Activated CD4-positive, alpha-beta T cell treated with anti-CD3 and anti-CD28 coated beads, Interleukin-2, Interleukin-6, amounts not matched to agents 100 ng/mL and 50 ng/mL, durations not matched to agents 16 hours and 8 hours (primary cell): ENCODE results near the gene SERPINA9.
"Not testable (repeated sequence)": the region's sequence is repeated elsewhere in the genome, so short reads cannot be mapped to it uniquely, and the experiment has no call there.

Experiments
- DNase-seq: peaks from one replicate; pipeline ENCODE4 v3.0.0-alpha.2; 2020

SERPINA9 gene

GRCh38 chr14:94485944-94486841, 10.2 kb upstream of the SERPINA9 start:
- DNase-seq = peak; percentile 50

DNA sequence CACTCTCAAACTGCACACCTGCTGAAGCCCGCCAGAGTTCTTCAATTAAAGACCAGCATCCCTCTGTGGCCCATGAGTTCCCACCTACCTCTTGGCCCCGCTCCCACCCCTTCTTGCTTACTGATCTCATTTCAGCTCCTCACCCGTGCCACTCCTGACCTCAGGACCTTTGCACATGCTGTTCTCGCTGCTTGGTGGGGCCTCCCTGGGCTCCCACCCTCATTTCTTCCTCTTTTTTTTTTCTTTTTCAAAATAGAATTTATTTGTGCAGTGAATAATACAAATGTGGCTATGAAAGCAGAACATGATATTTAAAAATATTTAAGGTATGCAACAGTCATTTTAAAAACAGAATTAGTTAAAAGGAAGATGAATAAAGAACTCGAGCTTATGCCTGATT, 8.5 kb upstream of the SERPINA9 start:
- no peak for DNase-seq

GRCh38 chr14:94483729-94484275, 7.8 kb upstream of the SERPINA9 start:
- no peak for DNase-seq

GRCh38 chr14:94483071-94483451, 7.1 kb upstream of the SERPINA9 start:
- no peak for DNase-seq

GRCh38 chr14:94482132-94483070, 6.4 kb upstream of the SERPINA9 start:
- DNase-seq = not testable (repeated sequence)

DNA sequence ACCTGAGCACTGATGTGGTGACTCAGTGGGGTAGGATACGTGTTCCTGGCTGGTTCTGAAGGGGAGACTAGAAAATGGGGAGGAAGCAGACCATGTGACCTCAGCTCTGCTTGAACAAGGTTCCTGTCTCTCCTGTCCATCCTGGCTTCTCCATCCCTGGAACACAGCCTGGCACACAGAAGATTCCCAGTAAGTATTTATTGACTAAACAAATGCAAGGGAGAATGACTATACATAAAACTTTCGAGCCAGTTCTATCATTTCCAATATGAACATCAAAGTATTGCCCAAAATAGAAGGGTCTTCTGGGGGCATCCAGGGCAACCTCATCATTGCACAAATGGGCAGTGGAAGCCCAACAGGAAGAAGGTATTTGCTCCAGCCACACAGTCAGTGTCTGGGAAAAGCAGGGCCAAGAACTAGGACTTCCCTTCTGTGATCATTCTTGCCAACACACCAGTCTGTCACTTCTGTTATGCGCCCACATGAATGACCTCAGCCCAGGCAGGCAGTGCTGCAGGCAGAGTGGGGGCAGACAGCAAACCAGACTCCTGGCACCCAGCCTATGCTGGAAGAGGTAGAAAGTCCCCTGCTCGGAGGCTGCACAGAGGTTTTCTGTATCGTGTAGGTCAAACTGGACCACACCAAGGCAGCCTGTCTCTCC, 5.6 kb upstream of the SERPINA9 start:
- no peak for DNase-seq

DNA sequence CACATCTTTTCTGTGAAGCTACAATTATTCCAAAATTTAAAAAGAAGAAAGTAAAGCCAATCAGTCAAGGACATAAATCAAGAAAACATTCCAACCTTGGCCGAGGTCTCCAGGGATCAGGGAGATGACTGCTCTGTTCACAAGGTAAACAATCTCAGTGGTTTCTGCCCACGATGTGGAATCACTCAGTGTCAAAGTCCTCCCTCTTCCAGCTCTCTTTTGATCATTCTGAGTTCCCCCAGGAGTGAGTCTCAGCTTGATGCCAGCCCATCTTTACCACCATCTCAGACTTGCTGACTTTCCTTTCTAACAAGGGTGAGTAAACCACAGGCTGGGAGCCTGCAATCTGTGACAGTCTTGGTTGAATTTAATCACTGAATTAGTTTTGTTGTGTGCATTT, 4.8 kb upstream of the SERPINA9 start:
- DNase-seq = no peak

DNA sequence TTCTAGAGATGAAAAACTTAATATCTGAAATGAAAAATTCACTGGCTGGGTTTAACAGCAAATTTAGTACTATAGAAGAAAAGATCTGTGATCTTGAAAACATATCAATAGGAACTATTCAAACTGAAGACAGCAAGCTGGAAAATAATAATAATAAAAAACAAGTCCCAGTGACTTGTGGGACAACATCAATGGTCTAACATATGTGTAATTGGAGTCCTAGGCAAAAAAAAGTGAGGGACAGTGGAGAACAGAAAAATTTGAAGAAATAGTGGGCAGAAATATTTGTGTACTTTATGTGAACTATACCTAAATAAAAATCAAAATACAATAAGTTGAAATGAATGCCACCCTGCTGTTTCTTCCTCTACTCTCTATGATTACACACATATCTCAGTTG, 2.4 kb upstream of the SERPINA9 start:
- DNase-seq = no peak

DNA sequence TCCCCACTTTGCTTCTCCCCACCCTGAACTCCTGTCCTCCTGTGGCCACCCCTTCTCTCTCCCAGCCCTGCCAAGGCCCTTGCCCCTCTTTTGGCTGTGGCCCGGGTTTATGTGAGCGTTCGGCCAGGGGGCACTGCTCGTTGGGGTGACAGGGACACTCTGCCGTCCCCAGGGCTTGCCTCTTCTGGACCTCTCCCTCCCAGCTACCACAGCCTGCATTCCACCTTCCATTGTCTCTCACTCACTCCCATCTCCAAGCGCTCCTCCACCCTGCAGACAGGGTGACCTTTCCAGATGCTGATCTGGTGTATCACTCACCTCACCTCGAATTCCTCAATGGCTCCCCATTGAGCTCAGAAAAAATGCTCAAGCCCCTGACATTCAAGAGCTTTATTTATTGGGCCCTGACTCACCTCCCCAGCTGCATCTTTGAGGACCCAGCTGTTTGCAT, 1.4 kb downstream of the SERPINA9 start:
- no peak for DNase-seq

DNA sequence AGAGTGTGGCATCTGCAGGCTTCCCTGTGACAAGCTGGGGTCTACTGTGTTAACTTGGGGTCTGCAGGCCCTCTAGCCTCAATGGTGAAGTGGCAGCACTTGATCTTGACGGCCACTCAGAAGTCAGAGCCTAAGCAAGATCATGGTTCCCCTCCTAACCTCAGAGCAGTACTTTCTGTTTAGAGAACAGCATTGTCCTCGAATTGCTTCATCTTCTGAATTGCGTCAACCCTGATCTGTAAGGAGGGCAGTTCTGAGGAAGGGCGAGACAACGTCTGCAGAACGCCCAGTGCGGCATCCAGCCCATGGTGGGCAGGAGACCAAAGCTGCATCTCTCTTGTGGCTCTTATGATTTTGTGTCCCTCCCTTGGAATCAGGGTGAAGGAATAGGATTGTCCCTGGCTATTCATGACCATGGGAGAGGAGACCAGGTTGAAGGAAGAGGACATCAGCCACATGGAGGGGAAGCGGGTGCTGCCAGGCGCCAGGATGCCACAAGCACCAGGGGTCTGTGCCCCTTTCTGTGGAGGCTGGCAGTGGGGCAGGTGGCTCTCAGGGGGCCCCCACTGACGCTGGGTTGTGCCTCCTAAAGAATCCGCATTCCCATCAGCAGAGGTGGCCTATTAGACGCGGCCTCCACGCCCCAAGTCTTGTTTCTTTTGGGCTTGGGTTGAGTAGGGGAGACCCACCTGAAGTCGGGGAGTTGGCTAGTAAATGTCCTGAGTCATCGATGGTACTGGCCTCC, 2.2 kb downstream of the SERPINA9 start:
- DNase-seq = no peak

DNA sequence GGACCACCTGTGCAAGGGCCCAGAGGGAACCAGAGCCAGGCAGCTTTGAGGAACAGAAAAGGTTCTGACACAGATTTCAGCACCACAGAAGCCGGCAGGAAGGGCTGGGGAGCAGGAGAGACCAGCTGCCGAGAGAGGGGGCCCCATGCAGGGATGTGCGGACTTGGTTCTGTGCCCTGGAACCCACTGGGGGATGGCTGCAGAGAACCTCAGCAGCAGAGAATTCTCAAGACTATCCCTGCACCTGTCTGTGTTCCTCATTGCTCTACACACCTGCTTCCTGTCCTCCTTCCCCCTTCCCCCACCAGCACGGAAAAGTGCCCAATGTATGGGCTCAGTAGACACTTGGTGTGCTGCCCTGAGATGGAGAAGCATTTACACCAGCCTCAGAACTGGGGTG, 3.2 kb downstream of the SERPINA9 start:
- DNase-seq = no peak

GRCh38 chr14:94471045-94471444, 5.0 kb downstream of the SERPINA9 start:
- no peak for DNase-seq

DNA sequence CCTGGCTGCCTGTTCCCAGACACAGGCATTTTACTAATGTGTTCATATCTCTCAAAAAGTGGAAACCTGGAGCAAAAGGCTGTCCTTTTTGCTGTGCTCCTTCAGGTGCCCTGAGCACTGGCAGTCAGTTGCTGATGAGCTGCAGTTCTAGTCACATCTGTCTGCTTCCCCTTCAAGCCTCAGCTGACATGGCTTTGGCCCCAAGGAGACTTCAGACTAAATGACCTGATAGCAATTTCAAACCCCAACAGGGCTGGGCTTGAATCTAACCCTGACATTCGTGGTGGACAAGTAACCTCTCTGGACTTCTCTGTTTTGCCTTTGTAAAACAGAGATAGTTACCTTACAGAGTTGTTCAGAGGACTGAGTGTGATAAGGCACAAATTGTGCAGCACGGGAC, 5.7 kb downstream of the SERPINA9 start:
- no peak for DNase-seq

DNA sequence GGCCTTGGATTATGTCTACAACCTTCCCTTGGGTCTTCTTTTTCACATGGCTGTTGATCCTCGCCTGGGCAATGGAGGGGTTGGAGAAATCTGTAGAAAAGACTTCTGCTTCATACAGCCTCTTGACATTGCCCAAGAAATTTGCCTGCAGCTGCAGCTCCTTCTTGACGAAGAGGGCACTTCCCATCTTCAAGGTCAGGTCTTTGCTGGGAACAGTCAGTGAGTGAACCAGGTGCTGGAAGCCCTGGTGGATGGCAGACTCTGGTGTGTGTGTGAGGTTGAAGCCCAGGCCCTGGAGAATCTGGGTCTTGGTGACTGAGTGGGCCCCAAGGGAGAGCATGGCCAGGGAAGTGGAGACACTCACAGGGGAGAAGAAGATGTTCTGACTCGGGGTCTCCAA, 6.7 kb downstream of the SERPINA9 start:
- no peak for DNase-seq

DNA sequence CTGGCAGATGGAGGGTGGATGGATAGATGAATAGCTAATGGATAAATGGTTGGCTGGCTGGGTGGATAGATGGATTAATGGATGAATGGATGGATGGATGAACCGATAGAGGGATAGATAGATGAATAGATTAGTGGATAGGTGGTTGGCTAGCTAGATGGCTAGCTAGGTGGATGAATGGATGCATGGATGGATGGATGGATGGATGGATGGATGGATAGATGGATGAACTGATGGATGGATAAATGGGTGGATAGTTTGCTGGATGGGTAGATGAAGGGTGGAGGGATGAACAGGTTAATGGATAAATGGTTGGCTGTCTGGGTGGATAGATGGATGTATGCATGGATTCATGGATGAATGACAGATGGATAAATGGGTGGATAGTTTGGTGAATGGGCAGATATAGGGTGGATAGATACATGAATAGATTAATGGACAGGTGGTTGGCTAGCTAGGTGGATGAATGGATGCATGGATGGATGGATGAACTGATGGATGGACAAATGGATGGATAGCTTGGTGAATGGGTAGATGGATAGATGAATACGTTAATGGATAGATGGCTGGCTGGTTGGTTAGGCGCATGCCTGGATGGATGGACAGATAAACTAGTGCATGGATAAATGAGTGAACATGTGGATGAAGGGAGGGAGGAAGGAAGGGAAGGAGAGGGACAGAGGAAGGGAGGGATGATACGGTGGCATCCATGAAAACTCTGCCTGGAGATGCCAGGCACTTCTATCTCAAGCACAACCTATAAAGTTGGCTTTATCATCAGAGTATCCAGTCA, 8.1 kb downstream of the SERPINA9 start:
- DNase-seq = no peak

DNA sequence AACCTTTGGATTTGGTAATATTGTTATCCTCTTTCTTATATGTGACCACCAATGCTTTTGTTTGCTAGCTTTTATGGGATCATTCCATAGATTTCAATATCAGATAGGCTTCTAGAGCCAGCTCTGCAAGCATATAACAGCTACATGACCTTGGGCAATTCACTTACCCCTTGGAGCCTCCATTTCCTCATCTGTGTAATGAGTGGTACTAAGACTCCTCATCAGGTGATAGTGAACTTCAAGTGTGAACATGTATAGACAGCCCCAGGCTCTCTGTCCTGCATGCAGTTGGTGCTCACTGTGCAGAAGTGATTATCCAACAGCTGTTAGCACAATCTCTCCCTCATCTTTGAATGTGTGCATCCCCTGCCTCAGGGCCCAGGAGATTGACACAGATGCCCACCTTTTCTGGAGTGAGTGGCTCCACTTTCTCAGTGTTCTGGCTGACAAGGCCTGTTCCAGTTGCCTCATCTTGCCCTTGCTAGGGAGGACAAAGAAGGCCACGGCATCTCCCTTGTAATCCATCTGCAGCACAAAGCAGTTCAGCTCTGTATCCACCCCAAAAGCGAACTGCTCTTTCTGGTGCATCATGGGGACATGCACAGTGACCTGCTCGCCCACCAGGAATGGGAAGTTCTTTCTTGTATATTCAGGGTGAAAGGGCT, 9.2 kb downstream of the SERPINA9 start:
- no peak for DNase-seq

- DNase-seq = no peak
These were observed 11.0 kb downstream of the SERPINA9 start for GRCh38 chr14:94465042-94465441.

DNA sequence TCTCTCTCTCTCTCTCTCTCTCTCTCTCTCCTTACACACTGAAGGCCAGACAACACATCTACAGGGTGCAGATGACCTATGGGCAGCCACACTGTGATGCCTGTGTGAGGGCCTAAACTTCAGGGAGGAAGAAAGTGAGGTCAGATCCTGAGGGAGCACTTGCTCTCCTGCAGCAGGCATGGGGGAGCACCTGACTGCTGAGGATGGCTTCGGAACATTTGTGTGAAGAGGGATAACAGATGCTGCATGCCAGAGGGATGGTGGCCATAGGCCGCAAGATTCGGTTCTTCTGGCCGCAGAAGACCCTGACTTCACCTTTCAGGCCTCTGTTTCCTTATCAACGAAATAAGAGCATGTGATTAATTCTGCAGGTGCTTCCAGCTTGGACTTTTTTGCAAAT, 11.7 kb downstream of the SERPINA9 start:
- no peak for DNase-seq

DNA sequence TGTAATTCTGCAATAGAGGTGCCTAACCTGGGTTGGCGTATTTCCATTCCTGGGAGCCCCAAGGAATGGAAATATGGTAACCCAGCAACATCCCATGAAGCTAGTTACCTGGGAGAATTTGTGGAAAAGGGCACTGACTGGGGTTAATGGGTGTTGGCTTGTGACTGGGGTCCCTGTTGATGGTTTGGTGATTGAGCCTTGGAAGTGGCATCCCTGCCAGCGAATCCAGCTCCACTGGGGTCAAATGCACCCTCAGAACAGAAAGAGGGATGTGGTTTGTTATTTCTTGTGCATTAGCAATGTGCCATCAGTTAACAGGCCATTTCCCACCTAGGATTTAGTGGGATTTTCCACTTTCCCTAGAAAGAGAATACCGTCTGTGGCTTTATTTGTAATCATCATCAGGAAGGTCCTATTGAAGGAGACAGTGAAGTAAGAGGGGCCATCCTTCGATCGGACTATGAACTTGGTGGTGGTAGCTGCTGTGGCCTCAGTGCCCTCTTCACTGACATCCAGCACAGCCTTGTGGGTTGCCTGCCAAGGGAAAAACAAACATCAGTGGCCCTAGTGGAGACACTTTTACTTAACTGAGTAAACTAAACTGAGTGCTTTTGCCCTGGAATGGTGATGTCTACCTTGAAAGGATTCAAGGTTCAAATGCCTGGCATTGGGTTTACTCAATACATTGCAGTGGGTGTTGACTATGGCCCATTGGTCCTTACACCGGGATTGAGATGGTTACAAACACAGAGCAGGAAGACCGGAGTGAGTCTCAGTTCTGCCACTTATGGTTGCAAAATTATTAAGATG, 13.0 kb downstream of the SERPINA9 start:
- no peak for DNase-seq

DNA sequence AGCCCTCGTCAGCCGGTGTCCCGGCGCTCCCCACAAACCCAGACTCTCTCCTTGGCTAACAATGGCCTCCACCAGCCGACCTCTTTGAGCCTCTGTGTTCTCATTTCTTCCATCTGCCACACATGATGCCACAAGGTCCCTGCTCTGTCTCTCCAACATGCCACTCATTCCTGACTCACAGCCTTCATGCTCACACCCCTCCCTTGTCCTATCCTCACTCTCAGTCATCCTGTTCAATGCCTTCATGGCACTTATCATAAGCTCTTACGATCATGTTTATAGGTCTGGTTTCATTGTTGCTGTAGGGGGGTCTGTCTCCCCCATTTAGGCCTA, 13.8 kb downstream of the SERPINA9 start:
- DNase-seq = no peak
